Measurements from ENCODE around the gene RRP1B.
"Not testable (repeated sequence)": the region's sequence is repeated elsewhere in the genome, so short reads cannot be mapped to it uniquely, and the experiment has no call there.

Gene RRP1B

GRCh38 chr21:43667191-43667904 lies 8.0 kb downstream of the RRP1B start:
- DNase-seq (ENCODE audit: low spot score): no peak

- no peak for DNase-seq (ENCODE audit: low spot score)
Observed at GRCh38 chr21:43669828-43670605, 10.7 kb downstream of the RRP1B start.

- no peak for DNase-seq (ENCODE audit: low spot score)
Observed at GRCh38 chr21:43675871-43676270, 16.5 kb downstream of the RRP1B start.

GRCh38 chr21:43676391-43676790 lies 17.0 kb downstream of the RRP1B start:
- no peak for DNase-seq (ENCODE audit: low spot score)

GRCh38 chr21:43679951-43680350 lies 20.6 kb downstream of the RRP1B start:
- no peak for DNase-seq (ENCODE audit: low spot score)

GRCh38 chr21:43680421-43680820 lies 21.1 kb downstream of the RRP1B start:
- not testable (repeated sequence) for DNase-seq (ENCODE audit: low spot score)

GRCh38 chr21:43681650-43682049 lies 22.3 kb downstream of the RRP1B start:
- DNase-seq (ENCODE audit: low spot score): no peak

- no peak for DNase-seq (ENCODE audit: low spot score)
Observed at GRCh38 chr21:43684424-43684823, 25.1 kb downstream of the RRP1B start.

GRCh38 chr21:43686811-43687565 lies 27.6 kb downstream of the RRP1B start:
- DNase-seq (ENCODE audit: low spot score): no peak

GRCh38 chr21:43687566-43688399 lies 28.4 kb downstream of the RRP1B start:
- DNase-seq (ENCODE audit: low spot score): no peak

GRCh38 chr21:43688906-43689305 lies 29.5 kb downstream of the RRP1B start:
- no peak for DNase-seq (ENCODE audit: low spot score)

GRCh38 chr21:43689556-43690337 lies 30.4 kb downstream of the RRP1B start:
- no peak for DNase-seq (ENCODE audit: low spot score)

- DNase-seq (ENCODE audit: low spot score): no peak
Observed at GRCh38 chr21:43690346-43690745, 31.0 kb downstream of the RRP1B start.

- DNase-seq (ENCODE audit: low spot score): no peak
Observed at GRCh38 chr21:43691086-43691795, 31.9 kb downstream of the RRP1B start.

GRCh38 chr21:43691801-43692200 lies 32.4 kb downstream of the RRP1B start:
- no peak for DNase-seq (ENCODE audit: low spot score)

GRCh38 chr21:43692949-43693348 lies 33.6 kb downstream of the RRP1B start:
- DNase-seq (ENCODE audit: low spot score): no peak

GRCh38 chr21:43693981-43694380 lies 34.6 kb downstream of the RRP1B start:
- no peak for DNase-seq (ENCODE audit: low spot score)

GRCh38 chr21:43694437-43695079 lies 35.2 kb downstream of the RRP1B start:
- DNase-seq (ENCODE audit: low spot score): no peak

GRCh38 chr21:43696214-43696613 lies 36.9 kb downstream of the RRP1B start:
- no peak for DNase-seq (ENCODE audit: low spot score)
